Measurements from ENCODE around the gene YPEL5. TPM values are rescaled to one million over a fixed set of nuclear protein-coding genes. Genes with fewer than 3 reads are reported as not detected.
A peak's percentile ranks its signal among the peaks of the same experiment; 100 is the strongest.

The YPEL5 gene
- total RNA-seq, 1 experiment from 2014 or later: 53.6 TPM

DNA sequence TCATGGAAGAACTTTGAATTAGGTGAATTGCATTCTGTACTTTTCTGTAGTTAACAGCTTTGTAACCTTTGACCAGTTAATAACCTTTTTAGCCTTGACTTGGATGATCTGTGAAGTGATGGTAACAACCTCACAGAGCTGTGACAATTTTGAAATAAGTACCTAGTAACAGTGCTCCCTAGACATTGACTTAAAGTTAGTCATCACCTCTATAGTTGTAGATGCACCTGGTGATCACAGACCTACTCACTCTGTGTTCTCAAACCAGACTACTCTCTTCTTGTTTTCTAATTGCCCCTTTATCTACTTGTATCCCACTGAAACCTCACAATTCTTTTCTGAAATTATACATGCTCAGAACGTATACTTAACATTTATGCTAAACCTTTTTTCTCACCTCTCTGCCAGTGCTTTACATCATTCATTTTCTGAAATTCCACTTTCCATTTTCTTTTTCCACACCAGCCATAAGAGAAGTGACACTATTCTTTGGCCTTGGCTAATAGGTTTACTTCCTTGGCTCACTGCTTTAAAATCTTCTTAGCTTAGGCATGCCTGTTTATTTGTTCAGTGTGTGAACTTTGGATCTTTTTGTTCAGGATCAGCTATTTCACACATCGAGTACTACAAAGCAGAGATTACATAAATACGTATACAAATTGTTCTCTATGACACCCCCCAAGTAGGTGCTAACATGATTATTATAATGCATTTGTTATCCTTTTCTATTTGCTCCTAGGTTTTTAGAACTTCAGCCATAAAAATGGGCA, 9.3 kb downstream of the YPEL5 start:
- in situ Hi-C loops (cut with HindIII; ENCODE audit: low pct_unique_long_range_greater_than_20kb, low sequenced_read_pairs): no loop called here
- no peak for DNase-seq (ENCODE audit: low read depth, low spot score)

DNA sequence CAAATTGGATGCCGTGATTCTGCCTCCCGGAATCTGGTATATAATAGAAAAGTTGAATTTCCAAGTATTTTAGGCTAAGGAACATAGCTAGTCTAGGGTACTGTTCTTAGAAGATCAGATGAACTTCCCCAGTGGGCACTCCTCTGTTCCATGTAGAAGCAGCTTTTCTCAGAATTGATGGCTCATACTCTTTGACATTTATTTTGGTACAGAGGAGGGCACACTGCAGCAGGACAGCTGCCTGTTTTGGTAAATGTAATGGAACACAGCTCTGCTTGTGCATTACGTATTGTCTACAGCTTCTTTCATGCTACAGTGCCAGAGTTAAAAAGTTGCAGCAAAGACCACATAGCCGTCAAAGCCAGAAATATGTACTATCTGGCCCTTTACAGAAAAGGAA, 10.8 kb downstream of the YPEL5 start:
- in situ Hi-C loops (cut with HindIII; ENCODE audit: low pct_unique_long_range_greater_than_20kb, low sequenced_read_pairs): no loop called here
- no peak for DNase-seq (ENCODE audit: low read depth, low spot score)

DNA sequence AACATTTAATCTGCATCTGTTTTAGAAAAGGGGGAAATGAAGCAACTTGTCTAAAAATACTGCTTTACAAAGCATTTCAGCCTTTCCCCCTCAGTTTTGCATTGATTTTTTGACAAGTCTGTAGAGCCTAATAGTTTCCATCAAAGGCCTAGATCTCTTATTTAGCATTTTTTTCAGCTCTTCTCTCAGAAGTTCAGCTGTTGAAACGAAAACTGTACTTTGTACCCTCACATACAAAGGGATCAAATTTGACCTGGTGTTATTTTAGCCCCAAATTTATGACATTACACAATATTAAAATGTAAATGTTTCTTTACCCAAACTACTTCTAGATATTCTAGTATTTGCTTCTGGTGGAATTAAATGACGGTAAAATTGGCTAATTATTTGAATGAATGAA, 13.0 kb downstream of the YPEL5 start:
- no peak for DNase-seq (ENCODE audit: low read depth, low spot score)
- in situ Hi-C loops (cut with HindIII; ENCODE audit: low pct_unique_long_range_greater_than_20kb, low sequenced_read_pairs): no loop called here

DNA sequence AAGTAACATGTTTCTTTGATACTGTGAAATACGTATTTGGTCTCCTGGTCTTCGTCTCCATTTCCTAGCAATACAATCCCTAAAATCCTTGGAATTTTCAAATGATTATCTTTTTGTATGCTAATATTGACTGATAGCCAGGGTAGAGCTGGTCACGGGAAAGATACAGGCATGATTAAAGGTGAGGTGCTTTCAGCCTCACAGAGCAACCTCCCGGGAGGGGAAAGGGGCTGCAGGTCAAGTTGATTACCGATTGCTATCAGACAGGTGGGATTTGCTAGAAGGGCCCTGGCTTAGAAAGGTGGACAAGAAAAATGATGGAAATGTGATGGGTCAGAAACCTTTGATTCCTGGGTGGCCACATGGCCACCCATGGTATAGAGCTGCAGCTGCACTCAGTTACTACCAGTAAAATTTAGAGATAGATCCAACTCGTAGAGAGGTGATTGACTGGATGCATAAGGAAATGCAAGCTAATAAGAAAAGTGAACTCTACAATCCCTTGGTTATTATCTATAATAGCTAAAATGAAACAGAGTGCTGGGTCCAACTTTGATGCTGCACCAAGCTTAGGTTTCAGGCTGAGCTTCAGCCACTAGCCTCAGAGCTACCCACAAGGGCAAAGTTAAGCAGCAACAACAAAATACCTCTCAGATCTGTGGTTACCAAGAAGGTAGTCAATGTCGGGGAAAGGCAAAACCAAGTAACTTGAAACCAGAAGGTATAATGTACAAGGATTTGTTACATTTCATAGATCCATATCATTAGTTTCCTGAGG, 15.3 kb downstream of the YPEL5 start:
- in situ Hi-C loops (cut with HindIII; ENCODE audit: low pct_unique_long_range_greater_than_20kb, low sequenced_read_pairs): no loop called here
- DNase-seq (ENCODE audit: low read depth, low spot score): no peak

DNA sequence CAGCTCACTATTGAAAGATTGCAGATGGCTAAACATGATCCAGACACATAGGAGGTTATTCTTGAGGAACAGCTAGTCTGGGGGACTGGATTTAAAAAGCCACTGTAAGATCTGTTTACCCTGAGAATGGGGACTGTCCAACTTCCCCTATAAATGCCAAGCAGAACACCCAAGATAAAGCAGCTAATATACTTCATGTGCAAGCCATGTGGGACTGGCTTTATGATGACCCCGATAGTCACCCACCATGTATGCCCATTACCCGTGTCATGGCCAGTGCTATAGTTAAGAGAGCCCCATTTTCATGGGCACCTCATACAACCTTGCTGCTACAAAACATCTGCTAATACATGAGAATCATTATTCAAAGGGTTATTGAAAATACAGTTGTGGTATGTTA, 16.0 kb downstream of the YPEL5 start:
- in situ Hi-C loops (cut with HindIII; ENCODE audit: low pct_unique_long_range_greater_than_20kb, low sequenced_read_pairs): no loop called here
- no peak for DNase-seq (ENCODE audit: low read depth, low spot score)

DNA sequence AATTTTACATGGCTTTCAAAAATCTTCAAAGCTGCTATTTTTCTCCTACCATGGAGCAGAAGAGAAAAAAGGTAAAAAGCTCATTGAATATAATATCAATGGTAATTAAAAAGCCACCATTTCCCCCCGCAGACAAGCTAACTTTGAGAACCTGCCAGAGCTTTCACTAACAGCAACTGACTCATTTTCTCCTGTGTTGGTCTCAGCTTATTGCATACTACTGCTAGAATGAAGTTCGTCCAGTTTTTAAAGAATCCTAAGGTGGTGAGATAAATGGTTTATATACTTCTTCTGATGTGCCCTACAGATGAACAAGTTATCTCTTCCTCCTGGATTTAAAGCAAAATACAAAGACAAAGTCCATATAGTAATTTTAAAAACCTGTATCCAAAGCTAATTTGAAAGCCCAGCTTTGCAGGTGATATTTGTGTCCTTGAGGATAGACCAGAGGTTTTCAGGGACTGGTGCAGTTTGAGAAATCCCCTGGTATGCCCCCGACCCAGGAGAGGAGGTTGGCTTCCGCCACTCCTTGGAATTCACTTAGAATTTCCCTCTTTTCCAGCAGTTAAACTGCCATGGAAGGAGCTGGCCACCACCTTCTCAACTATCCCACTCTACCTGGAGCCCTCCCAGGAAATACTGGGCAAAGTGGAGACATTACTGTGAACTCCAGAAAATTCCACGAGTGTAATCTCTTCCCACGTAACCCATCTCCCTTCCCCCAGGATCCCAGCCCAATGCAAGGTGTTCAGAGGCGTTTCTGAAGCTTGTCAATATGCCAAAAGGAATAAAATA, 17.5 kb downstream of the YPEL5 start:
- in situ Hi-C loops (cut with HindIII; ENCODE audit: low pct_unique_long_range_greater_than_20kb, low sequenced_read_pairs): no loop called here
- no peak for DNase-seq (ENCODE audit: low read depth, low spot score)

DNA sequence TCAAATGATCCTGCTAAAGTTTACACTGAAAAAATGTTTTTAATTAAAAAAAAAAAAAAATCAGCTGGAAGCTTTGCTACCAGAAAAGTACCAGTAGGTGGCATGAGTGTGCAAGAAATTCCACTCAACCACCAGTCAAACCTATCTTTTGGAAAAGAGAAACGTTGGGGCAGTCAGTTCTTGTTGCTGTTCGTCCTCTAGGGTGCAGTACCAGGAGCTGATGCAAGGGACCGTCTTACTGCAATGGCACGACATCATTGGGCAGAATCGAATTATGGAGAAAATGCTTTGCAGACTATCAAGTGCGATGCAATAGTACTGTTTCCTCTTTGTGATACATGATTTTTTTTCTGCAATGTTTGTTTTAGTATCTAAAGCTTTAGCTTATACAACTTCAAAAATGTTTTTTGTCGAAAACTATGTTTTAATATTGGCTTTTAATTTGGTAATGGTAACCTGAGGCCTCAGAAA, 18.3 kb downstream of the YPEL5 start:
- in situ Hi-C loops (cut with HindIII; ENCODE audit: low pct_unique_long_range_greater_than_20kb, low sequenced_read_pairs): no loop called here
- DNase-seq (ENCODE audit: low read depth, low spot score): peak; percentile 97

DNA sequence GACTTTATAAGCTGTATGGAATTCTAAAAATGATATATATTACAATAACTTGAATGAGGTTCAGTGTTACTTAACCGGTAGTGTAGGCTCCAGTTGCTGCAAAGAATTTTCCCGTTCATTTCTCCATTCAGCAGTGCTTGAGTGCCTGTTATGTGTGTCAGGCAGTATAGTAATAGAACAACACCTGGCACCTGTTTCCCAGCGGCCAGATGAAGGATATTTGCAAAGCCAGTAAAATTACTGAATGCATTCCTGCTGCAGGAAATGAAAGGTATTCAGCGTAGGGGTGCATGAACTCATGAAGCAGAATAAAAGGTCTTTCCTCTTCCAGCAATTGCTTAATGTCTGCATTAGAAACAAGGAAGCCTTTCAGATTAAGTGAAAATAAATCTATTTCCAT, 18.8 kb downstream of the YPEL5 start:
- in situ Hi-C loops (cut with HindIII; ENCODE audit: low pct_unique_long_range_greater_than_20kb, low sequenced_read_pairs): no loop called here
- no peak for DNase-seq (ENCODE audit: low read depth, low spot score)

DNA sequence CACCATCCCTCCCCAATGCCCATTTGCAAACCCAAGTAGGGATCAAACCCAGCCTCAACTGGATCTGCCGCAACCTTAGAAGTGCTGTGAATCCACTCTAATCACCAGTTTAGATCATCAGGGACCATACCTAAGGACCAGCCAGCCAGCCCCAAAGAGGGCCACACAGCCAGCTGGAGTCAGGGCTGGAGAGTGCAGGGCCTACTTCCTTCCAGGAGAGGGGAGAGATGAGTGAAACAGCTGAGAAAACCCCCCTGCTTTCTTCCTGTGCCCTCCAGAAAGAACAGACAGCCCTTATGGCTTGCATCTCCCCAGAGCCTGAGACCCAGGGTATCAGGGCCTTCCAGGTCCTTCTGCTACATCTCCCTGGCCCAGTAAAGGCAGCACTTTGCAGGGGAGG, 25.8 kb downstream of the YPEL5 start:
- in situ Hi-C loops (cut with HindIII; ENCODE audit: low pct_unique_long_range_greater_than_20kb, low sequenced_read_pairs): no loop called here
- DNase-seq (ENCODE audit: low read depth, low spot score): no peak

DNA sequence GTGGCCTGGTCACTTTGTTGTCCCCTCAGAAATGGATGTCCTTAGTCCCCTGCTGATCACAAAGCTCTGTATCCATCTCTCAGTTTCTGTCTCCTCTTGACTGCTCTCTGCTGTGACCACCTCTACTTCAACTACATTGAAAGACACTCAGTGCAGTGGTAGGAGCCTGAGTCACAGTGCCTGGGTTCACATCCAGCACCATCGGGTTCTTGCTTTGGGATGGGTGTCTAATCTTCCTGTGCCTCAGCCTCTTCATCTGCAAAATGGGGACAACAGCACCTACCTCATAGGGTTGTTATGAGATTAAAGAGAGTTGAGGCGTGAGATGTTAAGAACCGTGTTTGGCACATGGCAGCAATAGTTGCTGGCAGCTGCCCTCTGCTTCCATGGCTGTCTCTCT, 30.6 kb downstream of the YPEL5 start:
- in situ Hi-C loops (cut with HindIII; ENCODE audit: low pct_unique_long_range_greater_than_20kb, low sequenced_read_pairs): no loop called here

DNA sequence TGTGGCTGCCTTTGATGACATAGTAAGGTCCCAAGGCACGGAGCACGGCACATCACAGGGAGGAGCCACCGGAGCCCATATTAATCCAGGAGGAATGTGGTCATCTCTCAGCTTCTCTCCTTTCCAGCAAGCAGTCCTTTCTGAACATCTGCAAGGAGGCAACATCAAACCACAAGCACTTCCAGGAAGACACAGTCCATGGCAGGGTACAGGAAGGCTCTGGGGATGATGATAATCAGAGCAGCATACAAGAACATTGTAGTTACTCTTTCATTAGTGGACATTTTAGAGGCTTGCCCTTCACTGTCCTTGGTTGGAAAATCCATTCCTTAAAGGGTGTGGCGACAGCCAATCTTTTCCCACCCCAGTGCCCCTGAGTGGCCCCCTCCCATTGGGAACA, 31.1 kb downstream of the YPEL5 start:
- no peak for DNase-seq (ENCODE audit: low read depth, low spot score)
- in situ Hi-C loops (cut with HindIII; ENCODE audit: low pct_unique_long_range_greater_than_20kb, low sequenced_read_pairs): no loop called here

More for the DNA sequence above, 30.6 kb downstream of the YPEL5 start:
- DNase-seq (ENCODE audit: low read depth, low spot score): no peak

DNA sequence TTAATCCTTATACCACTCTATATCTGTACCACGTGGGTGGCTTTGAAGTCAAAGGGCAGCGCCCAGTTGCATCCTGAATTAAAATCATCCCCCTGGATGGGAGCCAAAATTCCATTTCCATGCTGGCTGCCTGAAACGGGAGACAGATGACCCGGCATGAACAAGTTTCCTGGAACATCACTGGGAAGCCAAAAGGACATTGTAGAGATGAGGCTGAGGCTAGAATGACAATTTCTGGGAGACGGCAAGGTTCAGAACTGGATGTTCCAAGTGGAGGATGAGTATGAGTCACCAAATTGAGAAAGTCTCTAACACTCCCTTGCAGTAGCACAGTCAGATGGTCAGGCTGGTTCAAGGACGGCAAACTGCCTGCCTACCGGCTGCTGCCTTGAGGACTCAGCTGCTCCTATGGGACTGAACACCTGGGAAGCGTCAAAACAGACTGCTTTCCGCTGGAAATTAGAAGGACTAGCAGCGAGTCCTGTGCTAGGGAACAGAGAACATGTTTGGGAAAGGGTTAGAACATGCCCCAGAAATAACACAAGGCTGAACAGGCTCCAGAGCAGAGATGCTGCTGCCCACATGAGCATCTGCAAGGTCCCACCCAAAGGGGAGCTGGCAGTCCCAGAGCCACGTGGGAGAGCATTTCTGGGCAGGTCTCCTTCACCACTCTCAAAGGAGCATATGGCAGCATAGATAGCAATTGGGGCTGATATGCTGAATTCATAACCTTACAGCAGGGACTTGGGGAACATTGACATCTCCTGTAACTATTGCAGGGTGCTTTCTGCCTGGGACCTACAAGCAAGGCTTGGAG, 32.0 kb downstream of the YPEL5 start:
- peak; percentile 16 for DNase-seq (ENCODE audit: low read depth, low spot score)
- in situ Hi-C loops (cut with HindIII; ENCODE audit: low pct_unique_long_range_greater_than_20kb, low sequenced_read_pairs): no loop called here

DNA sequence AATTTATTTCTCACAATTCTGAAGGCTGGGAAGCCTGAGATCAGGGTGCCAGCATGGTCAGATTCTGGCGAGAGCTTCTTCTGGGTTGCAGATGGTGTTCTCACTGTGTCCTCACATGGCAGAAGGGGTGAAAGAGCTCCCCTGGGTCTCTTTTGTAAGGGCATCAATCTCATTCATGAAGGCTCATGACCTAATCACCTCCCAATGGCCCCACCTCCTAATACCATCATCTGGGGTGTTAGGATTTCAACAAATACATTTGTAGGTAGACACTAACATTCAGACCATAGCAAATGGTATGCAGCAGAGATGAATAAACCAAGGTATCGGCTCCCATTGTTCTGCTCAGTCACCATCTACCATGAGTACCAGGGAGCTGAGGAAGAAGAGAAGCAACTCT, 32.7 kb downstream of the YPEL5 start:
- DNase-seq (ENCODE audit: low read depth, low spot score): no peak
- in situ Hi-C loops (cut with HindIII; ENCODE audit: low pct_unique_long_range_greater_than_20kb, low sequenced_read_pairs): no loop called here

DNA sequence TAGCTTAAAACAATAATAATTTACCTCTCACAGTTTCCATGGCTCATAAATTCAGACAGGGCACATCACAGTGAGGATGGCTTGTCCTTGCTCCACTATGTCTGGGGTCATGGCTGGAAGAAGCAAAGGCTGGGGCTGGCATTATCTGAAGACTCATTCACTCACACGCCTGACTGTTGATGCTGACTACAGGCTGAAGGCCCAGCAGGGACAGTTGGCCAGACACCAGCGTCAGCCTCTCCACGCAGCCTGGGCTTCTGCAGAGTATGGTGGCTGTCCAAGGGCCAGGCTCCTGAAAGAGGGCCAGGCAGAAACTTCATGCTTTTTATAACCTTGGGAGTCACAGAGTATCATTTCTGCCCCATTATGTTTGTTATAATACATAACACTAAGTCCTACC, 33.4 kb downstream of the YPEL5 start:
- in situ Hi-C loops (cut with HindIII; ENCODE audit: low pct_unique_long_range_greater_than_20kb, low sequenced_read_pairs): no loop called here
- DNase-seq (ENCODE audit: low read depth, low spot score): no peak

DNA sequence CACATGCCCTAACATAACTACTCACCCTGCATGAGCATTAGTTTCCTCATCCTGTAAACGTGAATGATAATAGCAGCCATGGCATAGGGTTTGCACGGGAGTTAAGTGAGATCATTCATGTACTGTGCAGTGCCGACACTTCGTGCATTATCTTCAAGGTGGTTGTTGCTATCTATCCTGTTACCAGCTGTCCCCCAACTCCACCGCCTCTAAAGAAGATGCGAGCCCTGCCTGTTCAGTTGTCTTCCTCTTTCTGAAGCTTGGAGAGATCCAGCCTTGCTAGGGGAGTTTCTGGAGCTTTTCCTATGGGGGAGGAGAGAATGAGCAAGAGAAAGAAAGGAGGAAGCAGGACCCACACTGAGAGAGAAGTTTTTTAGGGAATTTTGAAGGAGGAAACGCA, 34.4 kb downstream of the YPEL5 start:
- in situ Hi-C loops (cut with HindIII; ENCODE audit: low pct_unique_long_range_greater_than_20kb, low sequenced_read_pairs): no loop called here

DNA sequence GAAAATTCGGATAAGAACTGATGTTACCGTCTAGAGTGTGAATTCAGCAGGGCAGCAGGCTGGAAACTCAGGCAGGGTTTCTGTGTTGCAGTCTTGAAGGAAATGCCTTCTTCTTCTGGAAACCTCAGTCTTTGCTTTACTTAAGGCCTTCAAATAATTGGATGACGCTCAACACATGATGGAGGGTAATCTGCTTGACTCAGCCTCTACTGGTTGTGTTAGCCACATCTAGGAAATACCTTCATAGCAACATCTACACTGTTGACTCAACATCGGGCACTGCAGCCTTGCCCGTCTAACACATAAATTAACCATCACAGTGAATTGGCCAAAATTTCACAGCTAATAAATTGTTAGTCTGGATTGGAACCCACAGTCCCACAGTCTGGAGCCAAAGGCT, 37.2 kb downstream of the YPEL5 start:
- in situ Hi-C loops (cut with HindIII; ENCODE audit: low pct_unique_long_range_greater_than_20kb, low sequenced_read_pairs): no loop called here
- DNase-seq (ENCODE audit: low read depth, low spot score): no peak

More for the DNA sequence above, 34.4 kb downstream of the YPEL5 start:
- DNase-seq (ENCODE audit: low read depth, low spot score): no peak

DNA sequence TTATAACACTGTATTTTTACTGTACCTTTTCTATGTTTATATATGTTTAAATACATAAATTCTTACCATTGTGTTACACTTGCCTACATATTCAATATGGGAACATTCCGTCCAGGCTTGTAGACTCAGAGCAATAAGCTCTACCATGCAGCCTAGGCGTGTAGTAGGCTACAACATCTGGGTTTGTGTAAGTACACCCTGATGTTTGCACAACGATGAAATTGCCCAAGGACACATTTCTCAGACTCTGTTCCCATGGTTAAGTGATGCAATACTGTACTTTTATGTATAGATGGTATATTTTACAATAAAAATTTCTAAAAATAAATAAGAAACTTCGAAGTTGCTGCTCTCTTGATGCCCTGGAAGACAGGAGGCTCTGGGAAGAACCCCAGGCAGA, 38.4 kb downstream of the YPEL5 start:
- in situ Hi-C loops (cut with HindIII; ENCODE audit: low pct_unique_long_range_greater_than_20kb, low sequenced_read_pairs): no loop called here
- no peak for DNase-seq (ENCODE audit: low read depth, low spot score)

All from SK-MEL-5 (cell line).